HG03432 (cell line): ENCODE results near the gene PPP2R3C.
A peak's percentile ranks its signal among the peaks of the same experiment; 100 is the strongest.
"Not testable (repeated sequence)": the region's sequence is repeated elsewhere in the genome, so short reads cannot be mapped to it uniquely, and the experiment has no call there.

Experiments
- ATAC-seq: cut with Tn5 transposase; IDR thresholded peaks from one replicate; pipeline ENCODE4 v1.9.1; 2021; ENCODE audit warnings: mild to moderate bottlenecking, moderate library complexity; ENCODE audit not compliant: unreplicated experiment

Gene PPP2R3C

GRCh38 chr14:35121887-35122695, at the start of gene PPP2R3C, which contains the start of gene PRORP:
TSS of gene PPP2R3C (minus strand) at chr14:35121990. CDS start at chr14:35121959, 31 bp downstream.
TSS of gene PRORP (plus strand) at chr14:35122552. CDS start at chr14:35123246, 694 bp downstream.
- peak; percentile 85 for ATAC-seq

DNA sequence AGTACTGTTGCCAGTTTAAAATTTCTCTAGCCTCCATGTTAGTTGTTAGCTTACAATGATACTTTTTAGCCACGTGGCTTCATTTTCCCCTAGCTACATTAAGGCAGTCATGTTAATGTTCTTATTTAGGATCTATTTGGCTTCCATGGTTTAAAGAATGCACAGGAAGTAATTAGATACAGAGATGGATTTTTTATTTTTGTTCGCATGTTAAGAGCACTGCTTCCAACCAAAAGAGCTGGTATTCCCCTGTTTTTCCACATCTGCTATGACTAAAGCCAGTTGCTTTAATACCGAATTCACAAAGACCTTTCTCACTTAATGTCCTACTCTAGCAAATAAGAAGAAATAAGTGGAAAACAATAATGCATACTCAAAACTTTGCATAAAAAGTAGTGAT, 45.7 kb upstream of the PPP2R3C start:
- no peak for ATAC-seq

GRCh38 chr14:35164849-35165248, 43.1 kb upstream of the PPP2R3C start:
- no peak for ATAC-seq

- ATAC-seq: no peak
These were observed 41.6 kb upstream of the PPP2R3C start for GRCh38 chr14:35163384-35163783.

DNA sequence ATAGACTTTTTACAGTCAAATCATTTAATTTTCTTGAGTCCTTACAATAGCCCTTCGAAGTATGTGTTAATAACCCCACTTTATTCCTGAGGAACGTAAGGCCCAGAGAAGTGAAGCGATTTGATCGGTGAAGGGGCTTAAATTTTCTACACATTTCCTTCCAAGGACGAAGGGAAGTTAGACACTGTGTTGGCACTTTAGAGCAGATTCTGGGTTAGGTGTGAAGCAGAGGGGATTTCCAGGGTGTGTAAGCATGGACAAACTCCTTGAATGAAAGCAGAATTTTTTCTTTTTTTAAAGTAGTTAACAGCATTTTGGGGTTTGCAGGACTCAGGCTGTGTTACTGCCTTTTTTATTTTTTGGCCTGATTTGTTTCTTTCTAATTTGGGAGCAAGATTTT, 39.4 kb upstream of the PPP2R3C start:
- peak; percentile 49 for ATAC-seq

DNA sequence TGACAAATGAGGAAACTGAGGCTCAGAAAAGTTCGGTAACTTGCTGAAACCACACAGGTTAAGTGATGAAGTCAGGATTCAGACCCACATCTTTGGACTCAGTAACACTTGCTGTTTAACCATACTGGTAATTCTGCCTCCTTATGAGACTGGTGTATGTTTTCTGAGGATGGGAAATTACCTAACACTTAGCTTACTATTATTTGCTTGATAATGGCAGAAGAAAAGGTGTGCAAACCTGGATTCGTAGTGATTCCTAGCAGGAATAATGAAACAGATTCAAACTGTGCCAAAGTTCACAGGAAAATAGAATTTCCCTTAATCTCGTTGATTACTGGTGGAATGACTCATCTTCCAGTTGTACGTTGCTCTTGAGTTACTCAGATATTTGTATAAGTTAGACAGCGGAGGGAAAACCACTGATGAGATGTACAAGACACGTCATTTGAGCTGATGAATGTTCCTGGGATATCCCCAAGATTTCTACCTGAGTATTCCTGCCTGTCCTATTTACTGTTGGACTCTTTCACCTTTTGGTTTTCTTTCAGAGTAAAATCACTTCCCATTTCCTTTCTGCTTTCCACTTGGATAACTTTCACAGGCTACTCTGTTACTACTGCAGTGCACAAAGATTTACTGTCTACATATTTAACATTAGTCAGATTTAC, 38.1 kb upstream of the PPP2R3C start:
- no peak for ATAC-seq

DNA sequence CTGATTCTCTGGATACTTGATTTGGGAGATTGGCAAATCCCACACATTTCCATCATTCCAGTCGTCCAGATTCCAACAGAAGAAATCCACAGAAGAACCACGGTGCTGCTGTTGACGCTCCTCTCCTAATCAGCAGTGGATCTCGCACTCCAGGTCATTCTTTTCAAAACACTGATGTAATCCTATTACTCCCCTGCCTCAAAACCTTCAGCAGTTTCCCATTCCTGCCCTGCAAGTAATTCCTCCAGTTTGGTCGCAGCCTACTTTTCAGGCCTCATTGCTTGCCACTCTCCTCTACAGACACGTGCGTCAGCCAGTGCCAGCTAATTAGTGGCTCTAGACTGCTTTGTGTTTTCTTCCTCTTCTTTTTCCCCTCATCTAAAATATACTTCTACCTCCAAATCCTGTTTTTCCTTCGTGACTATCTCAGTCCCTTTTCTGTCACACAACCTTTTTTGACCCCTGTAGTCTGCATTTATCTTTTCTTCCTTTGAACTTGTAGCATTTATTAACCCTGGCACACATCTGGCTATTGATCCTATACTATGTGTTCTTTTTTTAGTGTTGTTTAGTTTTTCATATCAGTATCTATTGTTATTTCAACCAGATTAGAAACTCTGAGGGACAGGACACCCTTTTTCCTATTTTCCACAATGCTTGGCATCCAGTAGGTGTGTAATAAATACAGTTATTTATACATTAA, 37.3 kb upstream of the PPP2R3C start:
- ATAC-seq: no peak

DNA sequence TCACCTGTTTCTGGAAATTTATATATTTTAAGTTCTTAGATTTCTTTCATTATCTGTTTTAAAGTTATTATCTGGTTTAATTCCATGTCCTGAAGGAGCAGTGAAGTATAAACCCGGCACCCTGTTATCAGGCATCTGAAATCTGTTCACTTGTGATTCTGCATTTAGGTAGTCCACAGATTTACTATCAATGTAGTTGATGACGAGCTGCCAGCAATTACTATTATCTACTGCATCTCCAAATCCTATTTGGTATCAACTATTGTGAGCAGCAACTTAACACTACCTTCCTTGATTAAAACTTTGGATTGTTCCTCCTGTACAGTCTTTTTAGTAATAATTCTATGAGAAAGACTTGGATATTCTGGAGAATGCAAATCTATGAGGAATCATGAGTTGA, 36.7 kb upstream of the PPP2R3C start:
- ATAC-seq: no peak

DNA sequence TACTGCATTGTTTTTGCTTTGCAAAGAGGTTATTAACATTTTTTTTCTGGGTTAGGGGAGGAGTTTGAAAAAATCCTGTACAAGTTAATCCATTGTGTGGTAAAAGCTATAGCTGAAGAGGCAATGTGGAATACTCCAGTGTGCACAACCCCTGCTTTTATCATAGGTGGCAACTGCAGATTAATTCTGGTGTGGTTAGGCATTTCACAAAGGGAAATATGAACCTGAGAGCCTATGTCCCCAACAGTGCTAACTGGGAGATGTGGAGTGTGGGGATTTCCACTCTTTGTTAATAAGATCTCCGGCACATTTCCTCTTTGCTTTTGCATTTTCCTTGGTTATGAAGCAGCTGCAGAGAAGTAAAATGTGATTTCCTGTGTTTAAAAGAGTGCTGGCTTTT, 34.2 kb upstream of the PPP2R3C start:
- ATAC-seq: peak; percentile 58

GRCh38 chr14:35154016-35154415, 32.2 kb upstream of the PPP2R3C start:
- ATAC-seq: no peak

DNA sequence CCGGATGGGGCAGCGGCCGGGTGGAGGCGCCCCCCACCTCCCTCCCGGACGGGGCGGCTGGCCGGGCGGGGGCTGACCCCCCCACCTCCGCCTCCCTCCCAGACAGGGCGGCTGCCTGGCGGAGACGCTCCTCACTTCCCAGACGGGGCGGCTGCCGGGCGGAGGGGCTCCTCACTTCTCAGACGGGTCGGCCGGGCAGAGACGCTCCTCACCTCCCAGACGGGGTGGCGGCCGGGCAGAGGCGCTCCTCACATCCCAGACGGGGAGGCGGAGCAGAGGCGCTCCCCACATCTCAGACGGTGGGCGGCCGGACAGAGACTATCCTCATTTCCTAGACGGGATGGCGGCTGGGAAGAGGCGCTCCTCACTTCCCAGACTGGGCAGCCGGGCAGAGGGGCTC, 30.7 kb upstream of the PPP2R3C start:
- ATAC-seq: not testable (repeated sequence)

- no peak for ATAC-seq
These were observed 27.4 kb upstream of the PPP2R3C start for GRCh38 chr14:35149239-35149638.

- no peak for ATAC-seq
These were observed 25.9 kb upstream of the PPP2R3C start for GRCh38 chr14:35147711-35148110.

- no peak for ATAC-seq
These were observed 25.4 kb upstream of the PPP2R3C start for GRCh38 chr14:35147186-35147585.

DNA sequence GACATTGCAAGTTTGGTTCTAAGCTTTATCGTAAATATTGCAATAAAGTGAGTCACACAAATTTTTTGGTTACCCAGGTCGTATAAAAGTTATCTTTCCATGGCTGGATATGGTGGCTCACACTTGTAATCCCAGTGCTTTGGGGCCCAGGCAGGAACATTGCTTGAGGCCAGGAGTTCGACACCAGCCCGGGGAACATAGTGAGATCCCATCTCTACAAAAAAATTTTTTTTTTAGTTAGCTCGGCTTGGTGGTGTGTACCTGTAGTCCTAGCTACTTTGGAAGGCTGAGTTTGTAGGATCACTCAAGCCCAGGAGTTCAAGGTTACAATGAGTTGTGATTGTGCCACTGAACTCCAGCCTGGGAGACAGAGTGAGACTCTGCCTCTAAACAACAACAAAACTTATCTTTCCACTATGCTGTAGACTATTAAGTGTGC, 24.9 kb upstream of the PPP2R3C start:
- ATAC-seq: no peak

GRCh38 chr14:35144029-35144428, 22.2 kb upstream of the PPP2R3C start:
- no peak for ATAC-seq

DNA sequence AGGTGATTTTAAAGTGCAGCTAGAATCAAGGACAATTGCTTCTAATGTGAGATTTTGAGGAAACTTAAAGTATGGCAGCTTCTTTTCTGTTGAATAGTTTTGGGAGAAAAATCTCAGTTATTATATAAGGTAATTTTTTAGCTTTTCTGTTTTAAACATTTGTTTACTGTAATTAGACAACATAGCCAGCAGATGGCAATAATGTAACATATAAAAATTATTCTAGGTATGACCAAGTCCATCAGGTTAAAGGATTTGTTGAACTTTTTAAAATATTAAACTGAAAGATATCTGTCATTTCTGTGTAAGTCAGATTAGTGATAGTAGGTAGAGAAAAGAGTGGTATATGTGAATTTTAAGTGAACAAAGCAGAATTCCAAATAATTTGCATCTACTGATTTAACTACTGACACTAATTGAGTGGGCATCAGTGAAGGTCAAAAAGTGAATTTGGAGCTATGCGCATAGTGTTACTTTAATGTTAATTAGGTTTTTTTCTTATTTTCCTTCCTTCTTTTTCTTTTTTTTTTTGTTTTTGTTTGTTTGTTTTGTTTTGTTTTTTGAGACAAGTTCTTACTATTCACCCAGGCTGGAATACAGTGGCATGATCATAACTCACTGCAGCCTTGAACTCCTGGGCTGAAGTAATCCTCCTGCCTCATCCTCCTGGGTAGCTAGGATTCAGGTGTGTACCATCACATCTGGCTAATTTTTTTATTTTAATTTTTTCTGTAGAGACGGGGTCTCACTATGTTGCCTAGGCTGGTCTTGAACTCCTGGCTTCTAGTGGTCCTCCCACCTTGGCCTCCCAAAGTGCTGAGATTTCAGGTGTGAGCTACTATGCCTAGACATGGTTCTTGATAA, 19.2 kb upstream of the PPP2R3C start:
- ATAC-seq: no peak

DNA sequence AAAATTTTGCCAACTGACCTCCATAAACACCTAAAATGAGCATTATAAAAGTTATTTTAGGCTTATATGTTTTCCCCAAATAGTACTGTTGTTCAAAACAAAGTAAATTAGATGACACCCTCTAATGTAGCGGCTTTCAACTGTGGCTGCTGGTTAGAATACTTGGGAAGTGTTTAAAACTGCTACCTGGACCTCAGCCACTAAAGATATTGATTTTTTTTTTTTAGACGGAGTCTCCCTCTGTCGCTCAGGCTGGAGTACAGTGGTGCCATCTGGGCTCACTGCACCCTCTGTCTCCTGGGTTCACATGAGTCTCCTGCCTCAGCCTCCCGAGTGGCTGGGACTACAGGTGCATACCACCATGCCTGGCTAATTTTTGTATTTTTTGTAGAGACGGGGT, 16.8 kb upstream of the PPP2R3C start:
- no peak for ATAC-seq

- no peak for ATAC-seq
These were observed 12.7 kb upstream of the PPP2R3C start for GRCh38 chr14:35134329-35135123.
